ENCODE results near the gene TPST2. TPM values are rescaled to one million over a fixed set of nuclear protein-coding genes. Genes with fewer than 3 reads are reported as not detected.
"Not testable (repeated sequence)": the region's sequence is repeated elsewhere in the genome, so short reads cannot be mapped to it uniquely, and the experiment has no call there.

Gene TPST2
- total RNA-seq, 1 experiment from 2014 or later: 11.8 TPM

DNA sequence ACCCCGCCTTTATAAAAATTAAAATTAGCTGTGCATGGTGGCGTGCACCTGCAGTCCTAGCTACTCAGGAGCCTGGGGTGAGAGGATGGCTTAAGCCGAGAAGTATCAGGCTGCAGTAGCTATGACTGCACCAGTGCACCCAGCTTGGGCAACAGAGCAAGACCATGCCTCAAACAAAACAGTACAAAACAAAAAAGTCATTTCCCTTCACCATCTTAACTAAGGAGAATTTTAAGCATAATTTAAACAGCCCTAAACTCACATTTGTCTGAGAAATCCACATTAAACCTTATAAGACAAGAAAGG lies 54.4 kb downstream of the TPST2 start:
- Mint-ChIP-seq H3K27ac (ENCODE audit: unreplicated experiment) (no peak overlapping the region), H3K4me1 (ENCODE audit: low read depth, unreplicated experiment) (no peaks in the 10 kb centered on the region), H3K27me3 (ENCODE audit: unreplicated experiment) (no peaks in the 10 kb centered on the region), H3K9me3 (ENCODE audit: low read depth, unreplicated experiment) (no peaks in the 10 kb centered on the region), H3K36me3 (ENCODE audit: insufficient read depth, unreplicated experiment) (peaks cover 6% of the 10 kb centered on the region), H3K4me3 (ENCODE audit: low read depth, unreplicated experiment) (no peak overlapping the region)
- intact Hi-C loops (cut with micrococcal nuclease; ENCODE audit: unreplicated experiment): no loop called here
- CTCF ChIA-PET: no interaction called here
- DNase-seq: no peak
- no TSS peak for BruUV-seq (replicated peaks)
- TF ChIP-seq, protein P1, sequence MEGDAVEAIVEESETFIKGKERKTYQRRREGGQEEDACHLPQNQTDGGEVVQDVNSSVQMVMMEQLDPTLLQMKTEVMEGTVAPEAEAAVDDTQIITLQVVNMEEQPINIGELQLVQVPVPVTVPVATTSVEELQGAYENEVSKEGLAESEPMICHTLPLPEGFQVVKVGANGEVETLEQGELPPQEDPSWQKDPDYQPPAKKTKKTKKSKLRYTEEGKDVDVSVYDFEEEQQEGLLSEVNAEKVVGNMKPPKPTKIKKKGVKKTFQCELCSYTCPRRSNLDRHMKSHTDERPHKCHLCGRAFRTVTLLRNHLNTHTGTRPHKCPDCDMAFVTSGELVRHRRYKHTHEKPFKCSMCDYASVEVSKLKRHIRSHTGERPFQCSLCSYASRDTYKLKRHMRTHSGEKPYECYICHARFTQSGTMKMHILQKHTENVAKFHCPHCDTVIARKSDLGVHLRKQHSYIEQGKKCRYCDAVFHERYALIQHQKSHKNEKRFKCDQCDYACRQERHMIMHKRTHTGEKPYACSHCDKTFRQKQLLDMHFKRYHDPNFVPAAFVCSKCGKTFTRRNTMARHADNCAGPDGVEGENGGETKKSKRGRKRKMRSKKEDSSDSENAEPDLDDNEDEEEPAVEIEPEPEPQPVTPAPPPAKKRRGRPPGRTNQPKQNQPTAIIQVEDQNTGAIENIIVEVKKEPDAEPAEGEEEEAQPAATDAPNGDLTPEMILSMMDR (IDR thresholded peaks at IDR 0.05; ENCODE audit: unreplicated experiment): no peak

DNA sequence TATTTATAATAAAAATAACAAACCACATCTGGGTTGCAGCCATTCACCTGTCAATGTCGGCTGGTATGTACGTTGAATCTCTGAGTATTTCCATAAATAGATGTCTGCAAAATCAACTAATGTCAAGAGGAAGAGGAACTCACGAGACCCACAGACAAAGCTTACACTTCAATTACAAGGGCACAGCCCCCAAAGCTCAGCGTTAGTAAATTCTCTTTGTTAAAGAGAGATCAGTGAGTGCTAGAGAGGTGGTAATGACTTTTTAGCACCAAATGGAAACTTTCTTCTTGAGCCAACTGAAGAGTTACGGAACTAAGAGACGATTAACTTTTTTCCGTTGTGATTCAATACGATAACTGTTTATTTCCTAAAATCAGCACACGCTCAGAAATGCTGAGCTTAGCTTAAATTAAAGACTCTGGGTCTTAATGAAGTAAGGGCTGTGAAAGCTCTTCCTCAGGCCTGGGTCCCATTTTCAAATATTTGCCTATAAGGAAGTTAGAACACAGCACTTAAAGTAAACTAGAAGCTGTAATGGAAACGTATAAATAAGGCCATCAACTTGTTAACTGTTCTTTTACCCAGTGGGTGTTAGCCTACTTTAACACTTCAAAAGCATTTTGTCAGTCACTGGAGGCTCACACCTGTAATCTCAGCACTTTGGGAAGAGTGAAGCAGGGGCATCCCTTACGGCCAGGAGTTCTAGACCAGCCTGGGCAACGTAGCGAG lies 54.9 kb downstream of the TPST2 start:
- H3K9me3 Mint-ChIP-seq (ENCODE audit: low read depth, unreplicated experiment): no peaks in the 10 kb centered on the region
- H3K4me3 Mint-ChIP-seq (ENCODE audit: low read depth, unreplicated experiment): no peak overlapping the region
- no peaks in the 10 kb centered on the region for H3K4me1 Mint-ChIP-seq (ENCODE audit: low read depth, unreplicated experiment)
- no peak for DNase-seq
- no TSS peak for BruUV-seq (replicated peaks)
- no peaks in the 10 kb centered on the region for H3K27me3 Mint-ChIP-seq (ENCODE audit: unreplicated experiment)
- CTCF ChIA-PET: no interaction called here
- intact Hi-C loops (cut with micrococcal nuclease; ENCODE audit: unreplicated experiment): no loop called here
- no peak overlapping the region for H3K27ac Mint-ChIP-seq (ENCODE audit: unreplicated experiment)
- peaks cover 6% of the 10 kb centered on the region for H3K36me3 Mint-ChIP-seq (ENCODE audit: insufficient read depth, unreplicated experiment)
- TF ChIP-seq, protein P1 (IDR thresholded peaks at IDR 0.05; ENCODE audit: unreplicated experiment): no peak

DNA sequence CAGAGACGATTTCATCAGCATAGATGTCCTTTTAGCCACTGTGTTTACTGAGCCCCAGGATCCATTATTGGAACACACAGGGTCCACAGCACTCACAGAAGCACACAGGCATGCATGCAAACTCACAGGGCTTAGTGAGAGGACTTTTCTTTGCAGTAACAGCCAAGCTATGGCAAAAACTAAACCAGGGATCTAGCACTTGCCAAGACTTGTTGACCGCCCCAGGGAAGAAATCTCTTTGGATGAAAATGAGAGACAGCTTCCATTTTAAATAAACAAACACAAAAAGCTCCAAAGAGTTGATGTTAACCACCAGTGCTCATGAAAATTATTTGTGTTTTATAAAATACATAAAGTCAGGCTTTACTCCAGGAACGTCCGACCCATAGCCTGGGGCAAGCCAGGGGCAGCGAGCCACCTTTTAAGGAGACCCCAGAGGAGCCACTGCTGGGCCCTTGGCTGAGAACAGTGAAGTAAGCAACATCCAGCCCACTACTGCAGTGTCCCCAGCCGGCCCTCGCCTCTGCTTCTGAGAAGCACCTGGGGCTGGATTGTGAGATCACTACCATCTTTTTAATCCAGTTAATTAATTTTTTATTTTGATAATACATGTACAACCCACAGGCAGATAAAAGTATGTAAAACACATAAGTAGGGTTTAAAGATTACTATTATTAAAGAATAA lies 55.6 kb downstream of the TPST2 start:
- no peak overlapping the region for H3K4me3 Mint-ChIP-seq (ENCODE audit: low read depth, unreplicated experiment)
- no peaks in the 10 kb centered on the region for H3K9me3 Mint-ChIP-seq (ENCODE audit: low read depth, unreplicated experiment)
- intact Hi-C loops (cut with micrococcal nuclease; ENCODE audit: unreplicated experiment): no loop called here
- H3K27me3 Mint-ChIP-seq (ENCODE audit: unreplicated experiment): no peaks in the 10 kb centered on the region
- CTCF ChIA-PET: no interaction called here
- TF ChIP-seq, protein P1 (IDR thresholded peaks at IDR 0.05; ENCODE audit: unreplicated experiment): no peak
- no peaks in the 10 kb centered on the region for H3K4me1 Mint-ChIP-seq (ENCODE audit: low read depth, unreplicated experiment)
- no TSS peak for BruUV-seq (replicated peaks)
- H3K27ac Mint-ChIP-seq (ENCODE audit: unreplicated experiment): no peak overlapping the region
- DNase-seq: no peak
- H3K36me3 Mint-ChIP-seq (ENCODE audit: insufficient read depth, unreplicated experiment): peaks cover 6% of the 10 kb centered on the region

DNA sequence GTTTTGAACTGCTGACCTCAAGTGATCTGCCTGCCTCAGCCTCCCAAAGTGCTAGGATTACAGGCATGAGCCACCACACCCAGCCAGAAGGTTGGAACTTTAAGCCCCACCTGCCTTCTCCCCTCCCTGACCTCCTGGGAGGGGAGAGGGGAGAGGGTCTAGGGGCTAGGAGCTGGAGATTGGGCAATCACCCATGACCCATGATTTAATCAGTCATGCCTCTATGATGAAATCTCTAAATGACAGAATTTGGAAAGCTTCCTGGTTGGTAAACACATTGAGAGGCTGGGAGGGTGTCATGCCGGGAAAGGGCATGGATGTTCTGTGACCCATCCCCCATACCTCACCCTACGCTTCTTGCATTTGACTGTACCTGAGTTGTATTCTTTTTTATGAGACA lies 60.6 kb downstream of the TPST2 start:
- Mint-ChIP-seq H3K9me3 (ENCODE audit: low read depth, unreplicated experiment) (no peaks in the 10 kb centered on the region), H3K4me3 (ENCODE audit: low read depth, unreplicated experiment) (no peak overlapping the region), H3K4me1 (ENCODE audit: low read depth, unreplicated experiment) (no peaks in the 10 kb centered on the region), H3K36me3 (ENCODE audit: insufficient read depth, unreplicated experiment) (no peaks in the 10 kb centered on the region), H3K27me3 (ENCODE audit: unreplicated experiment) (no peaks in the 10 kb centered on the region), H3K27ac (ENCODE audit: unreplicated experiment) (no peak overlapping the region)
- CTCF ChIA-PET: interaction anchor here (0.6 kb wide), 1 partner anchor 47 kb away, joined by 3 read pairs; no protein-coding TSS in a partner anchor
- BruUV-seq (replicated peaks): no TSS peak
- TF ChIP-seq, protein P1 (IDR thresholded peaks at IDR 0.05; ENCODE audit: unreplicated experiment): no peak
- DNase-seq: no peak
- intact Hi-C loops (cut with micrococcal nuclease; ENCODE audit: unreplicated experiment): no loop called here

DNA sequence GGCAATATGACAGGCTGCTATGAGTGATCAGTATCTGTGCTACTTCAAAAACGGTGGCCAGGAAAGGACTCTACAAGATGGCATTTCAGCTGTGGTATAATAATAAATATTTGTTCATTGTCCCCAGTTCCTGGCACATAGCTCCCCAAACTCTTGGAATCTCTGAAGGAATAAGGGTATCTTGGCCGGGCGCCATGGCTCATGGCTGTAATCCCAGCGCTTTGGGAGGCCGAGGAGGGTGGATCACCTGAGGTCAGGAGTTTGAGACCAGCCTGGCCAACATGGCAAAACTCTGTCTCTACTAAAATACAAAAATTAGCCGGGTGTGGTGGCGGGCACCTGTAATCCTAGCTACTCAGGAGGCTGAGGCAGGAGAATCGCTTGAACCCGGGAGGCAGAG lies 61.4 kb downstream of the TPST2 start:
- BruUV-seq (replicated peaks); H3K4me3 Mint-ChIP-seq (ENCODE audit: low read depth, unreplicated experiment); DNase-seq; H3K9me3 Mint-ChIP-seq (ENCODE audit: low read depth, unreplicated experiment); intact Hi-C loops (cut with micrococcal nuclease; ENCODE audit: unreplicated experiment); CTCF ChIA-PET; H3K27me3 Mint-ChIP-seq (ENCODE audit: unreplicated experiment); H3K36me3 Mint-ChIP-seq (ENCODE audit: insufficient read depth, unreplicated experiment); H3K27ac Mint-ChIP-seq (ENCODE audit: unreplicated experiment); H3K4me1 Mint-ChIP-seq (ENCODE audit: low read depth, unreplicated experiment): not testable (repeated sequence)

All from Calu3 (cell line).